ENCODE results near the gene HSPA2. TPM values are rescaled to one million over a fixed set of nuclear protein-coding genes. Genes with fewer than 3 reads are reported as not detected.
"Not testable (repeated sequence)": the region's sequence is repeated elsewhere in the genome, so short reads cannot be mapped to it uniquely, and the experiment has no call there.

The HSPA2 gene
- total and polyA plus RNA-seq, 4 donors = 6.9 to 20.5 (median 11.4) TPM

DNA sequence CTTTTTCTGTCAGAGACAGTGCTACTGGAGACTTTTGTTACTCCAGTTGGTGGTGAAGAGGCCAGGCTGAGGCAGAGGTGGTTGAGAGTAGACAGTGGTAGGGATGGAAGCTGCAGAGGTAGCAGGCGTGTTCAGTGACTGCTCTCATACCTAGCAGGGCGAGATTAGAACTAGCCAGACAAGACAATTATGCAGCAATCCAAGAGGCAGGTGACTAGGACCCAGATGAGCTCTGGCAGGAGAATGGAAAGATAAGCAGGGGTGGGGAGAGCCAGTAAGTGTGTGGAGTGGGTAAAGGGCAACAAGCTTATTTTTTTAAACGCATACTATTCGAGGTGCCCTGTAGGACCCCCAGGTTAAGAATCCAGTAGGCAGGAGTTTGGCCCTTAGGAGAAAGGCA, 14.0 kb downstream of the HSPA2 start:
- Histone ChIP-seq H3K9me3 (ENCODE audit: control insufficient read depth in 4 of 4, insufficient read depth in 3 of 4, low read length in 3 of 4) (no peaks in the 10 kb centered on the region), H3K36me3 (ENCODE audit: control insufficient read depth in 4 of 4, insufficient read depth in 4 of 4, low read length in 4 of 4) (no peaks in the 10 kb centered on the region), H3K4me1 (ENCODE audit: control insufficient read depth in 5 of 5, insufficient read depth in 5 of 5, low read length in 5 of 5) (peaks cover 0 to 13% (median 0%) of the 10 kb centered on the region in 5 donors), H3K27ac (ENCODE audit: low read depth in 1 of 2, low read length in 1 of 2) (no peak overlapping the region), H3K27me3 (ENCODE audit: control insufficient read depth in 3 of 3, insufficient read depth in 3 of 3, low read length in 2 of 3) (peaks cover 0 to 24% (median 21%) of the 10 kb centered on the region in 3 donors), H3K4me3 (no peak overlapping the region), H3K9ac (ENCODE audit: insufficient read depth in 1 of 2, low read length in 2 of 2) (no peak overlapping the region)
- 78 to 87% methylated on average over 4 of the region's 4 CpGs for WGBS, 2 donors
- DNase-seq (no peak), ATAC-seq (ENCODE audit: insufficient read depth, low FRiP score) (no peak)
- TF ChIP-seq, protein P1, sequence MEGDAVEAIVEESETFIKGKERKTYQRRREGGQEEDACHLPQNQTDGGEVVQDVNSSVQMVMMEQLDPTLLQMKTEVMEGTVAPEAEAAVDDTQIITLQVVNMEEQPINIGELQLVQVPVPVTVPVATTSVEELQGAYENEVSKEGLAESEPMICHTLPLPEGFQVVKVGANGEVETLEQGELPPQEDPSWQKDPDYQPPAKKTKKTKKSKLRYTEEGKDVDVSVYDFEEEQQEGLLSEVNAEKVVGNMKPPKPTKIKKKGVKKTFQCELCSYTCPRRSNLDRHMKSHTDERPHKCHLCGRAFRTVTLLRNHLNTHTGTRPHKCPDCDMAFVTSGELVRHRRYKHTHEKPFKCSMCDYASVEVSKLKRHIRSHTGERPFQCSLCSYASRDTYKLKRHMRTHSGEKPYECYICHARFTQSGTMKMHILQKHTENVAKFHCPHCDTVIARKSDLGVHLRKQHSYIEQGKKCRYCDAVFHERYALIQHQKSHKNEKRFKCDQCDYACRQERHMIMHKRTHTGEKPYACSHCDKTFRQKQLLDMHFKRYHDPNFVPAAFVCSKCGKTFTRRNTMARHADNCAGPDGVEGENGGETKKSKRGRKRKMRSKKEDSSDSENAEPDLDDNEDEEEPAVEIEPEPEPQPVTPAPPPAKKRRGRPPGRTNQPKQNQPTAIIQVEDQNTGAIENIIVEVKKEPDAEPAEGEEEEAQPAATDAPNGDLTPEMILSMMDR (IDR thresholded peaks at IDR 0.05; ENCODE audit: control extremely low read depth, extremely low read depth) = no peak

DNA sequence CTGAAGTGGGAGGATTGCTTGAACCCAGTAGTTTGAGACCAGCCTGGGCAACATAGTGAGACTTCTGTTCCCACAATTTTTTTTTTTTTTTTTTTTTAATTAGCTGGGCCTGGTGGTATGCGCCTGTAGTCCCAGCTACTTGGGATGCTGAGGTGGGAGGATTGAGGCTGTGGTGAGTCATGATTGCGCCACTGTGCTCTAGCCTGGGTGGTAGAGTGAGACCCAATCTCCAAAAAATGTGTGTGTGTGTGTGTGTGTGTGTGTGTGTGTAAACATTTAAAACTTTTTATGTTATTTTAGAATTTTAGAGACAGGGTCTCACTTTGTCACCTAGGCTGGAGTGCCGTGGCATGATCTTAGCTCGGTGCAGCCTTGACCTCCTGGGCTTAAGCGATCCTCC, 16.0 kb downstream of the HSPA2 start:
- ATAC-seq (ENCODE audit: insufficient read depth, low FRiP score) (no peak), DNase-seq (no peak)
- 96 to 97% methylated on average over 5 of the region's 5 CpGs for WGBS, 2 donors
- H3K4me3 ChIP-seq = no peak overlapping the region
- peaks cover 0 to 4% (median 0%) of the 10 kb centered on the region in 5 donors for H3K4me1 ChIP-seq (ENCODE audit: control insufficient read depth in 5 of 5, insufficient read depth in 5 of 5, low read length in 5 of 5)
- H3K27ac ChIP-seq (ENCODE audit: low read depth in 1 of 2, low read length in 1 of 2) = no peak overlapping the region
- H3K9me3 ChIP-seq (ENCODE audit: control insufficient read depth in 4 of 4, insufficient read depth in 3 of 4, low read length in 3 of 4) = no peaks in the 10 kb centered on the region
- H3K36me3 ChIP-seq (ENCODE audit: control insufficient read depth in 4 of 4, insufficient read depth in 4 of 4, low read length in 4 of 4) = no peaks in the 10 kb centered on the region
- no peak overlapping the region for H3K9ac ChIP-seq (ENCODE audit: insufficient read depth in 1 of 2, low read length in 2 of 2)
- H3K27me3 ChIP-seq (ENCODE audit: control insufficient read depth in 3 of 3, insufficient read depth in 3 of 3, low read length in 2 of 3) = peaks cover 0 to 8% (median 6%) of the 10 kb centered on the region in 3 donors
- TF ChIP-seq, protein P1 (IDR thresholded peaks at IDR 0.05; ENCODE audit: control extremely low read depth, extremely low read depth) = no peak

DNA sequence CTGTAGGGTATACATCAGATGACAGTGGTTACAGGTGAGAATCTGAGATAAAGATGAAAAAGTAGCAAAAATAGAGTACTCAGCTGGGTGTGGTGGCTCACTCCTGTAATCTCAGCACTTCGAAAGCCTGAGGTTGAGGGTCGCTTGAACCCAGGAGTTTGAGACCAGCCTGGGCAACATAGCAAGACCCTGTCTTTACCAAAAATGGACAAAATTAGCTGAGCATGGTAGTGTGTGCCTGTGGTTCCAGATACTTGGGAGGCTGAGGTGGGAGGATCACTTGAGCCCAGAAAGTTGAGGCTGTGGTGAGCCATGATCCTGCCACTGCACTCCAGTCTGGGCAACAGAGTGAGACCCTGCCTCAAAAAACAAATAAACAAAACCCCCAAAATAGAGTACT, 17.7 kb downstream of the HSPA2 start:
- not testable (repeated sequence) for H3K36me3 ChIP-seq (ENCODE audit: control insufficient read depth in 4 of 4, insufficient read depth in 4 of 4, low read length in 4 of 4); H3K4me3 ChIP-seq; H3K9ac ChIP-seq (ENCODE audit: insufficient read depth in 1 of 2, low read length in 2 of 2); H3K9me3 ChIP-seq (ENCODE audit: control insufficient read depth in 4 of 4, insufficient read depth in 3 of 4, low read length in 3 of 4); H3K27ac ChIP-seq (ENCODE audit: low read depth in 1 of 2, low read length in 1 of 2); H3K4me1 ChIP-seq (ENCODE audit: control insufficient read depth in 5 of 5, insufficient read depth in 5 of 5, low read length in 5 of 5); DNase-seq; H3K27me3 ChIP-seq (ENCODE audit: control insufficient read depth in 3 of 3, insufficient read depth in 3 of 3, low read length in 2 of 3); ATAC-seq (ENCODE audit: insufficient read depth, low FRiP score)
- WGBS, 2 donors = 96 to 100% methylated on average over 2 of the region's 2 CpGs

DNA sequence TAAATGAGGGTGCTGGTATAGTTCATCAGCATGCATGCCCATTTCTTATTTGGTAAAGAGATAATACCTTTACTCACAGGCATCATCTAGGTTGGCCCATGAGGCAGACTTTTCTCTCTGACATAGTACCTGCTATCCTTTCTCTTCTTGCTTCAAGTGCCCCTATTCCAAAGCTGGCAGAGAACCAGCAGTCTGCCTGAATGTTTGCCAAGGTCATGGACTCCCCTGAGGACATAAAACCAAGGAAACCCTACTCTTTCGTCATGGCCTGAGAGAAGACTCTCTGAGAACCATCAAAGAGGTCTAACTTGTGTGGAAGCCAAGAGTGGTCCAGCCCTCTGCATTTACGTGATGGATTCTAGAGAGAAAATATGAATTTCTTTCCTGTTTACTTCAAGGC, 21.1 kb downstream of the HSPA2 start:
- Histone ChIP-seq H3K9ac (ENCODE audit: insufficient read depth in 1 of 2, low read length in 2 of 2) (no peak overlapping the region), H3K4me1 (ENCODE audit: control insufficient read depth in 5 of 5, insufficient read depth in 5 of 5, low read length in 5 of 5) (peaks cover 0 to 4% (median 2%) of the 10 kb centered on the region in 5 donors), H3K9me3 (ENCODE audit: control insufficient read depth in 4 of 4, insufficient read depth in 3 of 4, low read length in 3 of 4) (no peaks in the 10 kb centered on the region), H3K27me3 (ENCODE audit: control insufficient read depth in 3 of 3, insufficient read depth in 3 of 3, low read length in 2 of 3) (no peaks in the 10 kb centered on the region), H3K36me3 (ENCODE audit: control insufficient read depth in 4 of 4, insufficient read depth in 4 of 4, low read length in 4 of 4) (no peaks in the 10 kb centered on the region), H3K27ac (ENCODE audit: low read depth in 1 of 2, low read length in 1 of 2) (no peak overlapping the region), H3K4me3 (no peak overlapping the region)
- WGBS, 2 donors = 61 to 62% methylated on average over 2 of the region's 2 CpGs
- DNase-seq (peak in 1 of 3 donors; percentile 19), ATAC-seq (ENCODE audit: insufficient read depth, low FRiP score) (no peak)
- TF ChIP-seq, protein P1 (IDR thresholded peaks at IDR 0.05; ENCODE audit: control extremely low read depth, extremely low read depth) = no peak
